ENCODE data around the gene FAM89A.
A peak's percentile ranks its signal among the peaks of the same experiment; 100 is the strongest.
"Not testable (repeated sequence)": the region's sequence is repeated elsewhere in the genome, so short reads cannot be mapped to it uniquely, and the experiment has no call there.

The FAM89A gene

DNA sequence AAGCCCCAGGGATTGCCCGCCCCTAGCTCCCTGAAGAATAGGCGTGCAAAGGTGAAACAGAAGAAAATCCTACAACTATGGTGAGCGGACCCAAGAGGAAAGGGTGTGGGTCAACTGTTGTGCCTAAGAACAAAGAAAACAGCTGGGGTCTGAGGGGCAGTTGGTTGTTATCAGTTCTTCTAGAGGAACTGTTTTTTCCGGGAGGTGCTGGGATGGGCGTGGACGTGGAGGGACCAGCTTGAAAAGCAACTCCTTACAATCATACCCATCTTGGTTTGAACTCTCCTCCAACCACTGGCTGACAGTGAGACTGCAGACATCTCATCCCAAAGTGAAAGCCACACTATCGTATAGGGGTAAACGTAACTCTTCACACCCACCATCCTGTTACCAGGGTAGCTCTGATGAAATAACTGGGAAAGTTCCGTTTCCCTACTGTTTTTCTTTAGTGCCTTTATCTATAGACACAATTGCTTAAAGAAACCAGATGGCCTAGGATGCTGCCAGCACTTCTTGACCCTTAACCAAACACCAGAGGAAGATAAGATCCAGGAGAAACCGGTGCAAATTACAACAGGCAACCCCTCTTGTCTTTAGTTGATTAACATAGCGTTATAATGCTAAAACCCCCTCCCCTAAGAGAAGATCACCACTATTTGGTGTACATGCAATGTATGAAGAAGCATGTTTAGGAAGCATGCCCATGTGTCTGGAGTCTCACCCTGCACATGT is 25.6 kb upstream of the FAM89A start:
- Histone ChIP-seq H3K4me3 (no peak overlapping the region), H3K27me3 (ENCODE audit: low read depth) (no peaks in the 10 kb centered on the region), H3K4me1 (no peaks in the 10 kb centered on the region), H3K36me3 (replicated peaks) (no peaks in the 10 kb centered on the region), H3K9me3 (no peaks in the 10 kb centered on the region)
- no peak for DNase-seq (ENCODE audit: low spot score in 2 of 2)
- in situ Hi-C loops (cut with MboI; ENCODE audit: low sequenced_read_pairs): no loop called here

DNA sequence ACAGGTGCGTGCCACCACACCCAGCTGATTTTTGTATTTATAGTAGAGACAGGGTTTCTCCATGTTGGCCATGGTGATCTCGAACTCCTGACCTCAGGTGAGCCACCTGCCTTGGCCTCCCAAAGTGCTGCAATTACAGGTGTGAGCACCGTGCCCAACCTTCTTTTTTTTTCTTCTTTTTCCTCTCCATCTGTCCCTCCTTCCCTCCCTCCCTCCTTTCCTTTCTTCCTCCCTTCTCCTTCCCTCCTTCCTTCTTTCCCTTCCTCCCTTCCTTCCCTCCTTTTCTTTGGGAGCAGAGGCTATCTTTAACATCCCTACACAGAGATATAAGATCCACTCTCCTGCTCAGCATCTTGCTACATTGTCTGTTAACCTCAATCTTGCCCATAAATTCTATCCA is 24.4 kb upstream of the FAM89A start:
- in situ Hi-C loops (cut with MboI; ENCODE audit: low sequenced_read_pairs): no loop called here

DNA sequence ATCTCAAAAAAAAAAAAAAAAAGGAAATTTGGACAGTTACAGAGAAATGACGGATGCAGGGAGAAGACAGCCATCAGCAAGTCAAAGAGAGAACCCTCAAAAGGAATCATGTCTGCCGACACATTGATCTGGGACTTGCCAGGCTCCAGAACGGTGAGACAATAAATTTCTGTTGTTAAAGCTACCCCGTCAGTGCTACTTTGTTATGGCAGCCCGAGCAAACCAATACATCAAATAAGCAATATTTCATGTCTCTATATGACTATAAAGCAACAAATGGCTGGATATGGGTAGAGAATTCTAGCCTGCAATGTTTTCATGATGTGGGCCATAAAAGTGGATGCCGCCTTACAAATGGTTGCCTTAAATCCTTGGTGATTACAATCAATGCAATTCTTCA is 23.3 kb upstream of the FAM89A start:
- no peaks in the 10 kb centered on the region for H3K4me1 ChIP-seq
- DNase-seq (ENCODE audit: low spot score in 2 of 2): no peak
- H3K4me3 ChIP-seq: no peak overlapping the region
- in situ Hi-C loops (cut with MboI; ENCODE audit: low sequenced_read_pairs): no loop called here
- H3K9me3 ChIP-seq: no peaks in the 10 kb centered on the region
- H3K27me3 ChIP-seq (ENCODE audit: low read depth): no peaks in the 10 kb centered on the region
- no peaks in the 10 kb centered on the region for H3K36me3 ChIP-seq (replicated peaks)

More for the DNA sequence above, 24.4 kb upstream of the FAM89A start:
- DNase-seq (ENCODE audit: low spot score in 2 of 2): no peak
- Histone ChIP-seq H3K4me1 (no peaks in the 10 kb centered on the region), H3K4me3 (no peak overlapping the region), H3K9me3 (no peaks in the 10 kb centered on the region), H3K27me3 (ENCODE audit: low read depth) (no peaks in the 10 kb centered on the region), H3K36me3 (replicated peaks) (no peaks in the 10 kb centered on the region)

DNA sequence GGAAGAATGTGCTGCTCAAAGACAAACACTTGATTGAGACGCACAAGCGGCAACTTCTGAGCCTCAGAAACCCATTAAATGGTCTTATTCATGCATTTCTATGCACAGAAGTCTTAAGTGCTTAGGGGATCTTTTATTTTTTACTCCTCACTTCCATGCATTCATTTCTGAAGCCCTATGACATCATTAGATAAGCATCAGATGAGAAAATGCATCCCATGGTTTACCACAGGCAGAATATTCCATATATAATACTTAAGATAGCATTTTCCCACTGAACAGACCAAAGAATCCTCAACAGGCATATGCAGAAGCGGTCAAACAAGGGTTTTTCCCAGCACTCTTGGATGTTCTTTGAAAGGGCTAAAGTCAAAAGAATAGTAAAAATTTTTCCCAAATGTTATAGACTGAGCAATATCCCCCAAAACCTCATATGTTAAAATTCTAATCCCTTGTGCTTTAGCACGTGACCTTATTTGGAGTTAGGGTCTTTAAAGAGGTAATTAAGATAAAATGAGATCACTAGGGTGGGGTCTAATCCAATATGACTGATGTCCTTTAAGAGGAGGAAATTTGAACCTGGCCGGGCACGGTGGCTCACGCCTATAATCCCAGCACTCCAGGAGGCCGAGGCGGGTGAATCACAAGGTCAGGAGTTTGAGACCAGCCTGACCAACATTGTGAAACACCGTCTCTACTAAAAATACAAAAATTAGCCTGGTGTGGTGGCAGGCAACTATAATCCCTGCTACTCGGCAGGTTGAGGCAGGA is 22.6 kb upstream of the FAM89A start:
- H3K36me3 ChIP-seq (replicated peaks): no peaks in the 10 kb centered on the region
- no peaks in the 10 kb centered on the region for H3K9me3 ChIP-seq
- H3K4me1 ChIP-seq: no peaks in the 10 kb centered on the region
- in situ Hi-C loops (cut with MboI; ENCODE audit: low sequenced_read_pairs): no loop called here
- H3K4me3 ChIP-seq: no peak overlapping the region
- H3K27me3 ChIP-seq (ENCODE audit: low read depth): no peaks in the 10 kb centered on the region
- no peak for DNase-seq (ENCODE audit: low spot score in 2 of 2)

DNA sequence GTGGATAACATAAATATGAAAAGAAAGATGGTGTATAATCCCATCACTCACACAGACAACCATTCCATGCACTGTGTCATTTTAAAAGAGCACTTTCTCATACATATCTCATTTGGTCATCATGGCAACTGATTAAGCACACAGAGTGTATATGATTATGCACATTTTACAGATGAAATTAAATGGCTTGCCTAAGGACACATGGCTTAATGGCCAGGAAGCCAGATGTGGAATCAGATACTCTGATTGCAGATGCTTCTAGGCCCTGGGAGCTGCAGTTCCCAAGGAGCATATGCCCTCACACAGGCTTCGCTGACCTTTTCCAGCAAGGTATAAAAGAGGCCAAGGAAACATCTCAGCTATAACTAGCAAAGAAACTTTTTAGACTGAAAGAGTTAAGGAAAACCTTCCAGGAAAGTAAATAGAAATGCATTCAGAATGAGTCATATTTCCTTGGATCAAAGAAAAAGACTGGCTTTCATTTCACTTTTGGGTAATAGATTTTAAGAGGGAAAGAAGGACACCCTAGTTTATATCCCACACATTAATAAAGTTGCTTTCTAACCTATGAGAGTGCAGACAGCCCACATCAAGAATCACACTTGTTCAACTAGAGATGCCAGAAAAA is 19.6 kb upstream of the FAM89A start:
- Histone ChIP-seq H3K4me1 (no peaks in the 10 kb centered on the region), H3K9me3 (no peaks in the 10 kb centered on the region), H3K36me3 (replicated peaks) (no peaks in the 10 kb centered on the region), H3K4me3 (no peak overlapping the region), H3K27me3 (ENCODE audit: low read depth) (no peaks in the 10 kb centered on the region)
- in situ Hi-C loops (cut with MboI; ENCODE audit: low sequenced_read_pairs): no loop called here
- no peak for DNase-seq (ENCODE audit: low spot score in 2 of 2)

DNA sequence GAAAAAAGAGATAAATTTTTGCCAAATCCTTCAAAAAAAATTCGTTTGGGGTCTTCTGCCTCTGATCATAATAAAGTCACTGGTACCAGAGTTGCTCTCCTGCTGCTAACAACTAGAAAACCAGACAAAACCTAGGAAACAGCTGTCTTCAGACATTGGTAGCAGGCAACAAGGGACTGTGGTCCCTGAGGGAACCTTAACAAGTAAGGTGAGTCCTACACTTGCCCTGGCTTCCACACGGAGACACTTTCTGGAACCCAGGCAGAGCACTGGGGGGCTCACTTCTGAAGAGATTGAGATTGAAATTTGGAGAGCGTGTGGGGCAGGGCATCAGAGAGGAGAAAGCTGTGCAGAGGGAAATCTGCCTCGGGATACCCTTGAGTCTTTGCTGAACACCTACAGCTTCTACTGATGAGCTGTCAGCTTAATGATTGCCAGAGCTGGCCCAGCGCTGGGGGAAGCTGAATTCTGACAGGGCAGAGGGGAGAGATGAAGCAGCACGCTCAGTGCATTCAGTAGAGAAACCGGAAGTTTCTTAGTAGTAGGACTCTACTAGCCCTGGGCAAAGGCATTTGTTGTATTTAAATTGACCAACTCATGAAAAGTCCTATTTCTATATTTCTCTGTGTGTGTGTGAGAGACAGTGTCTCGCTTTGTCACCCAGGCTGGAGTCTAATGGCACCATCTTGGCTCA is 18.5 kb upstream of the FAM89A start:
- no peak for DNase-seq (ENCODE audit: low spot score in 2 of 2)
- no peaks in the 10 kb centered on the region for H3K27me3 ChIP-seq (ENCODE audit: low read depth)
- peaks cover 4% of the 10 kb centered on the region; the same call in 1 of the 2 replicates for H3K4me1 ChIP-seq
- H3K4me3 ChIP-seq: no peak overlapping the region
- in situ Hi-C loops (cut with MboI; ENCODE audit: low sequenced_read_pairs): no loop called here
- H3K36me3 ChIP-seq (replicated peaks): no peaks in the 10 kb centered on the region
- no peaks in the 10 kb centered on the region for H3K9me3 ChIP-seq

DNA sequence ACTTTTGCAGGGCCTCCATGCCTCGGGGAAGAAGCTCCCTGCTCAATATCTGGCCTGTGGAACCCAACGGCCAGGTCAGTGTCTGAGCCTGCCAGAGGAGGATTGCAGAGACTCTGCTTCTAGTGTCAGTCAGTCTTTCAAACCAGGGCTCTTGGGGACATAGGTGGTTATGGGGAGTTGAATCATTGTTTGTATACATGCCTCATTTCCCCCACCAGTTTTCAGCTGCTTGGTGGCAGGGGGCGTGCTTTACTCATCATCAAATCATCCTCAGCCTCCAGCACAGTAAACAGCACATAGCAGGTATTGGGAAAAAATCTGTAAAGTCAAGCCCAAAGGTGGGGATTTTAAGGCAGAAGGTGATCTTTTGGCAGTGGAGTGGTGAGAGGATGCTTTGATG is 17.4 kb upstream of the FAM89A start:
- no peak for DNase-seq (ENCODE audit: low spot score in 2 of 2)
- in situ Hi-C loops (cut with MboI; ENCODE audit: low sequenced_read_pairs): no loop called here
- Histone ChIP-seq H3K4me3 (no peak overlapping the region), H3K4me1 (peaks cover 4% of the 10 kb centered on the region; the same call in 1 of the 2 replicates), H3K9me3 (no peaks in the 10 kb centered on the region), H3K36me3 (replicated peaks) (no peaks in the 10 kb centered on the region), H3K27me3 (ENCODE audit: low read depth) (no peaks in the 10 kb centered on the region)

DNA sequence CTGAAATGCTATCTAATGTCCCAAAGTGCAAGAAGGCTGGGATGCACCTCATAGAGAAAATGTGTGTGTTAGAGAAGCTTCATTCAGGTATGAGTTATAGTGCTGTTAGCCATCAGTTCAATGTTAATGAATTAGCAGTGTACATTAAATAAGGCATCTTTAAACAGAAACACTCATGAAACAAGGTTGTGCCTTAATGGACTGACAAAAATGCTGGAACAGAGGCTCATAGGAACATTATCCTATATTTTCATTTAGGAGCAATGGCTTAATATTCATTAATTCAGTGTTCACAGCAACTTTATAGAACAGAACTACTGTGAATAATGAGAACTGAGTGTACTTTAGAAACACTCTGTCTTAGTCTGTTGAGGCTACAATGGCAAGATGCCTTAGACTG is 15.2 kb upstream of the FAM89A start:
- Histone ChIP-seq H3K9me3 (no peaks in the 10 kb centered on the region), H3K36me3 (replicated peaks) (no peaks in the 10 kb centered on the region), H3K4me3 (no peak overlapping the region), H3K27me3 (ENCODE audit: low read depth) (no peaks in the 10 kb centered on the region), H3K4me1 (peaks cover 4% of the 10 kb centered on the region; the same call in 1 of the 2 replicates)
- no peak for DNase-seq (ENCODE audit: low spot score in 2 of 2)
- in situ Hi-C loops (cut with MboI; ENCODE audit: low sequenced_read_pairs): no loop called here

DNA sequence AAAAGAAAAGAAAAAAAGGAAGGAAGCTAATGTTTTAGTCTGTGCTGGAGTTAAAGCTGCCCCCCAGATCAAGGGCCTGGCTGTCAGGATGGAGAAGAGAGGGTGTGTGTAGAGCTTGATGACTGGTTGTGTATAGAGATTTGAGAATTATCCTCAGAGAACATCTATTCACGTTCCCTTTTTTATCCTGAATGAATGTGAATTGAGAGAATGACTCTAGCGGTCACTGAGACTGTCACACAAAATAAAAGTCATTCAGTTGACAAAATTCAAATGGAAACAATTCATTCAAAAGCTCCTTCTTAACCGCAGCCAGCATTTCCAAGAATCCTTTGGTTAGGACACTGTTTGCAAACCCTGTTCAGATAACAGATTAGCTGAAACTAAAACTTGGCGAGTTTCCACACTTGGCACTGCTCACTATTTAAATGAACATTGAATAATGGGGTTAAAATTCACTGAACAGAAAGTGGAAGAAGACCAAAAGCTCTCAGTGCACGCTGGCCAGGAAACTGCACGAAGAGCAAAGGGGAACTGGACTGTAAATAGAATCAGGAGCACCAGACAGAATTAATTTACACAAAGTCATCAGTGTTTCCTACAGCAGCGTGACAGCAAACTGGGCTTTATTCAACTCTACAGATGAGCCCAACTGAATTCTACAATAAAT is 13.6 kb upstream of the FAM89A start:
- Histone ChIP-seq H3K4me3 (no peak overlapping the region), H3K4me1 (peaks cover 4% of the 10 kb centered on the region; the same call in 1 of the 2 replicates), H3K36me3 (replicated peaks) (no peaks in the 10 kb centered on the region), H3K27me3 (ENCODE audit: low read depth) (no peaks in the 10 kb centered on the region), H3K9me3 (no peaks in the 10 kb centered on the region)
- in situ Hi-C loops (cut with MboI; ENCODE audit: low sequenced_read_pairs): no loop called here
- peak; percentile 67 to 81 for DNase-seq (ENCODE audit: low spot score in 2 of 2)

DNA sequence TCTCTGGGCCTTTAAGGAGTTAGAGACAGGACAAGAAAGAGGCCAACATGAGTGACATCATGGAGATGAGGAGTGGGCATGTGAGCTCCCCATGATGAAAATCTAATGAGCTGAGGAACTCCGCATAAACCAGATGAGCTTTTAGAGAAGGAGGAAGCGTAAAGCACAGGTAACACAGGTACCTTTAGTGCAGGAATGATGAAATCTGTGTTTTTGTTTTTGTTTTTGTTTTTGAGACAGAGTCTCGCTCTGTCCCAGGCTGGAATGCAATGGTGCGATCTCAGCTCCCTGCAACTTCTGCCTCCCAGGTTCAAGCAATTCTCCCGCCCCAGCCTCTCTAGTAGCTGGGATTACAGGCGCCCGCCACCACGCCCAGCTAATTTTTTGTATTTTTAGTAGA is 12.7 kb upstream of the FAM89A start:
- Histone ChIP-seq H3K4me1 (peaks cover 4% of the 10 kb centered on the region; the same call in 1 of the 2 replicates), H3K36me3 (replicated peaks) (no peaks in the 10 kb centered on the region), H3K27me3 (ENCODE audit: low read depth) (no peaks in the 10 kb centered on the region), H3K4me3 (no peak overlapping the region), H3K9me3 (no peaks in the 10 kb centered on the region)
- in situ Hi-C loops (cut with MboI; ENCODE audit: low sequenced_read_pairs): no loop called here
- no peak for DNase-seq (ENCODE audit: low spot score in 2 of 2)

DNA sequence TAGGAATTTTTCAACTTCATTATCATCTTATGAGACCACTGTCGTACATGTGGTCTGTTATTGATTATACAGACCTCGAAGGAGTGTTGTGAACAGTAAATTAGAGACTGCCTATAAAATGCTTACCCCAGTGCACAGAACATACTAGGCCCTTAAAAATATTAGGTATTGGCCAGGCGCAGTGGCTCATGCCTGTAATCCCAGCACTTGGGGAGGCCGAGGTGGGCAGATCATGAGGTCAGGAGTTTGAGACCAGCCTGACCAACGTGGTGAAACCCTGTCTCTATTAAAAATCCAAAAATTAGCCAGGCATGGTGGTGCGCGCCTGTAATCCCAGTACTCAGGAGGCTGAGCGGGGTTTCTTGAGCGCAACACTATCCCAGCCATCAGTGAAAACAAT is 10.9 kb upstream of the FAM89A start:
- DNase-seq (ENCODE audit: low spot score in 2 of 2); H3K36me3 ChIP-seq (replicated peaks); H3K27me3 ChIP-seq (ENCODE audit: low read depth); H3K4me3 ChIP-seq; H3K9me3 ChIP-seq; H3K4me1 ChIP-seq; in situ Hi-C loops (cut with MboI; ENCODE audit: low sequenced_read_pairs): not testable (repeated sequence)

DNA sequence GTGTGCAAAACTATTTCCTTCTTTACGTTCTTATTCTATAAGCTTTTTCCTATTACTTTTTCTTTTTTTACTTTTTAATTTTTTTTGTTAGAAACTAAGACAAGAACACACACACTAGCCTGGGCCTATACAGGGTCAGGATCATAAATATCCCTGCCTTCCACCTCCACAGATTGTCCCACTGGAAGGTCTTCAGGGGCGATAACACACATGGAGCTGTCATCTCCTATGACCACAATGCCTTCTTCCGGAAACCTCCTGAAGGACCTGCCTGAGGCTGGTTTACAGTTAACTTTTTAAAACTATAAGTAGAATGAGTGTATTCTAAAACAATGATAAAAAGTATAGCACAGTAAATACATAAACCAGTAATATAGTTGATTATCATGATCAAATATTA is 10.3 kb upstream of the FAM89A start:
- DNase-seq (ENCODE audit: low spot score in 2 of 2): no peak
- Histone ChIP-seq H3K4me1 (peaks cover 4% of the 10 kb centered on the region; the same call in 1 of the 2 replicates), H3K9me3 (no peaks in the 10 kb centered on the region), H3K27me3 (ENCODE audit: low read depth) (peaks cover 6% of the 10 kb centered on the region), H3K36me3 (replicated peaks) (no peaks in the 10 kb centered on the region), H3K4me3 (no peak overlapping the region)
- in situ Hi-C loops (cut with MboI; ENCODE audit: low sequenced_read_pairs): no loop called here

All from HAP-1 (cell line).